HTR-8/SVneo (cell line): ENCODE results near the gene IMMP2L.

ENCODE experiments used
- DNase-seq: peaks from one replicate; pipeline ENCODE4 v3.0.0; 2011; ENCODE audit warnings: low spot score, mixed read lengths; ENCODE audit not compliant: insufficient read length
- FAIRE-seq: peaks from 2 replicates; lab custom pipeline; 2011; peaks lifted over from hg19 to GRCh38; lab: Jason Lieb, UNC

Gene IMMP2L

GRCh38 chr7:110762546-110763225 is 799.6 kb downstream of the IMMP2L start:
- FAIRE-seq (no peak), DNase-seq (no peak)

GRCh38 chr7:110760341-110760740 is 802.0 kb downstream of the IMMP2L start:
- FAIRE-seq (no peak), DNase-seq (no peak)

- FAIRE-seq (no peak), DNase-seq (no peak)
Measured at GRCh38 chr7:110759069-110759468, 803.2 kb downstream of the IMMP2L start.

GRCh38 chr7:110754649-110755048 is 807.6 kb downstream of the IMMP2L start:
- FAIRE-seq = no peak
- no peak for DNase-seq

GRCh38 chr7:110750931-110751605 is 811.2 kb downstream of the IMMP2L start:
- no peak for DNase-seq
- FAIRE-seq = no peak

GRCh38 chr7:110733221-110733620 is 829.1 kb downstream of the IMMP2L start:
- FAIRE-seq = no peak

GRCh38 chr7:110724811-110725210 is 837.5 kb downstream of the IMMP2L start:
- FAIRE-seq = no peak
- no peak for DNase-seq

More at GRCh38 chr7:110733221-110733620, 829.1 kb downstream of the IMMP2L start:
- no peak for DNase-seq

GRCh38 chr7:110721395-110721794 is 840.9 kb downstream of the IMMP2L start:
- DNase-seq (no peak), FAIRE-seq (no peak)

GRCh38 chr7:110720626-110721025 is 841.7 kb downstream of the IMMP2L start:
- FAIRE-seq = no peak

GRCh38 chr7:110719741-110720140 is 842.6 kb downstream of the IMMP2L start:
- DNase-seq (no peak), FAIRE-seq (no peak)

More at GRCh38 chr7:110720626-110721025, 841.7 kb downstream of the IMMP2L start:
- no peak for DNase-seq

- DNase-seq = no peak
- FAIRE-seq = no peak
Measured at GRCh38 chr7:110718503-110719205, 843.6 kb downstream of the IMMP2L start.

- DNase-seq (no peak), FAIRE-seq (no peak)
Measured at GRCh38 chr7:110704225-110704624, 858.1 kb downstream of the IMMP2L start.

- FAIRE-seq (no peak), DNase-seq (no peak)
Measured at GRCh38 chr7:110698576-110698975, 863.7 kb downstream of the IMMP2L start.

- DNase-seq (no peak), FAIRE-seq (no peak)
Measured at GRCh38 chr7:110693344-110693743, 868.9 kb downstream of the IMMP2L start.

GRCh38 chr7:110688908-110689307 is 873.4 kb downstream of the IMMP2L start:
- FAIRE-seq (no peak), DNase-seq (no peak)

- no peak for FAIRE-seq
Measured at GRCh38 chr7:110685899-110686298, 876.4 kb downstream of the IMMP2L start.

GRCh38 chr7:110681941-110682340 is 880.4 kb downstream of the IMMP2L start:
- no peak for FAIRE-seq

More at GRCh38 chr7:110685899-110686298, 876.4 kb downstream of the IMMP2L start:
- no peak for DNase-seq

GRCh38 chr7:110677405-110677804 is 884.9 kb downstream of the IMMP2L start:
- DNase-seq = no peak
- no peak for FAIRE-seq

More at GRCh38 chr7:110681941-110682340, 880.4 kb downstream of the IMMP2L start:
- no peak for DNase-seq

- DNase-seq (no peak), FAIRE-seq (no peak)
Measured at GRCh38 chr7:110676785-110677184, 885.5 kb downstream of the IMMP2L start.

GRCh38 chr7:110675383-110676103 is 886.7 kb downstream of the IMMP2L start:
- DNase-seq = no peak

More at GRCh38 chr7:110675383-110676103, 886.7 kb downstream of the IMMP2L start:
- FAIRE-seq = no peak
